K562 (cell line): ENCODE data around the gene CFAP97D2. TPM values are rescaled to one million over a fixed set of nuclear protein-coding genes. Genes with fewer than 3 reads are reported as not detected.

ENCODE experiments used
- ATAC-seq: fragments of 200-7000 bp; cut with Tn5 transposase; 3 replicates; pipeline ENCODE4 v1.9.1; 2020; ENCODE audit warnings: moderate library complexity
- BruUV-seq: library from RNA; stranded (reverse); fragments of 400-500 nt; replicated peaks from 2 replicates; lab custom pipeline; 2021; lab: Mats Ljungman, UMichigan
- CTCF ChIA-PET: fragments of 300-600 bp; formaldehyde crosslinking; extraction: SDS; loops from one replicate; lab custom pipeline; 2021; ENCODE audit warnings: low intra/inter-chr PET ratio; lab: Yijun Ruan, JAX
- POLR2A ChIA-PET: fragments of 300-600, 350-650 bp; sonication (Branson Sonifier 250); formaldehyde crosslinking; extraction: SDS; loops from one replicate; lab custom pipeline; 2021; ENCODE audit warnings: antibody characterized with exemption, inconsistent platforms; lab: Yijun Ruan, JAX
- DNase-seq, 4 experiments: peaks; one replicate each; pipeline versions ENCODE4 v3.0.0 to v3.0.0-alpha.2; 2011 to 2018; ENCODE audit warnings: low spot score in 3 of 4, mixed read lengths in 3 of 4; ENCODE audit errors: extremely low read depth in 1 of 4
- FAIRE-seq: peaks from 2 replicates; lab custom pipeline; 2011; peaks lifted over from hg19 to GRCh38; lab: Jason Lieb, UNC
- H2AFZ ChIP-seq: 2 replicates; pipeline ENCODE4 v1.6.0; 2011; ENCODE audit warnings: low read depth, low read length, control low read depth, inconsistent platforms
- H3K27ac ChIP-seq: fragments of 200-600 bp; 3 replicates; pipeline ENCODE4 v1.8.0; 2011; ENCODE audit warnings: low read depth, mild to moderate bottlenecking, control low read depth, inconsistent platforms, low read length, moderate library complexity, mixed read lengths; ENCODE audit errors: extremely low read depth
- H3K27me3 ChIP-seq, 2 experiments: fragments of 300-600 bp in 1 of 2; 2 replicates in 1 of 2; 3 replicates in 1 of 2; pipeline versions ENCODE4 v1.6.0 to v1.8.0; 2011; ENCODE audit warnings: inconsistent platforms in 2 of 2, low read length in 2 of 2, mild to moderate bottlenecking in 1 of 2, mixed read lengths in 1 of 2, moderate library complexity in 1 of 2; ENCODE audit not compliant: control insufficient read depth in 2 of 2, insufficient read depth in 2 of 2
- H3K36me3 ChIP-seq: fragments of 300-600 bp; 3 replicates; pipeline ENCODE4 v1.8.0; 2011; ENCODE audit warnings: mild to moderate bottlenecking, low read length, inconsistent platforms; ENCODE audit not compliant: control insufficient read depth, insufficient read depth
- H3K4me1 ChIP-seq, 2 experiments: fragments of 200-600 bp in 1 of 2; replicated peaks in 1 of 2; 2 replicates in 1 of 2; 3 replicates in 1 of 2; pipeline versions ENCODE4 v1.5.1 to v1.8.0; 2011; ENCODE audit warnings: inconsistent platforms in 2 of 2, low read length in 2 of 2, mild to moderate bottlenecking in 1 of 2, mixed read lengths in 1 of 2, moderate library complexity in 1 of 2; ENCODE audit not compliant: control insufficient read depth in 2 of 2, insufficient read depth in 2 of 2
- H3K4me2 ChIP-seq: 2 replicates; pipeline ENCODE4 v1.6.1; 2011; ENCODE audit warnings: low read length, control low read depth, inconsistent platforms, mixed read lengths; ENCODE audit not compliant: insufficient read depth
- H3K4me3 ChIP-seq: fragments of 200-600 bp; sonication (generic), shearing (Covaris generic); 2 replicates; pipeline ENCODE4 v1.5.1; 2016; ENCODE audit warnings: control low read depth, inconsistent platforms
- H3K79me2 ChIP-seq: fragments of 200-600 bp; 3 replicates; pipeline ENCODE4 v1.8.0; 2011; ENCODE audit warnings: low read length, inconsistent platforms; ENCODE audit not compliant: control insufficient read depth, insufficient read depth
- H3K9ac ChIP-seq, 2 experiments: 2 replicates each; pipeline versions ENCODE4 v1.6.0 to v1.6.1; 2011; ENCODE audit warnings: low read depth in 2 of 2, low read length in 2 of 2, control low read depth in 1 of 2, inconsistent platforms in 1 of 2, mild to moderate bottlenecking in 1 of 2, mixed read lengths in 1 of 2; ENCODE audit not compliant: insufficient read depth in 1 of 2
- H3K9me1 ChIP-seq: one replicate; pipeline ENCODE4 v1.6.0; 2011; ENCODE audit warnings: inconsistent platforms, mild to moderate bottlenecking, low read length, moderate library complexity; ENCODE audit not compliant: control insufficient read depth, insufficient read depth
- H3K9me3 ChIP-seq: replicated peaks from 2 replicates; pipeline ENCODE4 v1.5.1; 2011; ENCODE audit warnings: low read depth, low read length, inconsistent platforms; ENCODE audit not compliant: control insufficient read depth, insufficient read depth
- H4K20me1 ChIP-seq: replicated peaks from 2 replicates; pipeline ENCODE4 v1.6.1; 2011; ENCODE audit warnings: low read length, inconsistent platforms, mixed read lengths; ENCODE audit not compliant: control insufficient read depth, insufficient read depth
- ADNP ChIP-seq: fragments of 200-800 bp; sonication (Bioruptor generic); IDR thresholded peaks from 2 replicates; pipeline ENCODE4 v1.6.1; 2016; ENCODE audit warnings: missing genetic modification characterization, missing compliant biosample characterization
- ELF4 ChIP-seq: fragments of 450-650 bp; formaldehyde crosslinking; IDR thresholded peaks from 2 replicates; pipeline ENCODE4 v1.4.0; 2022; ENCODE audit warnings: missing genetic modification characterization
- FOXP1 ChIP-seq: sonication (generic); formaldehyde crosslinking; IDR thresholded peaks from 2 replicates; pipeline ENCODE4 v1.8.0; 2022; ENCODE audit warnings: mild to moderate bottlenecking, missing genetic modification reagents
- GABPA ChIP-seq: fragments of 200-800 bp; sonication (Bioruptor generic); conservative IDR thresholded peaks from 2 replicates; pipeline ENCODE4 v1.6.1; 2016; ENCODE audit warnings: low read depth, missing genetic modification characterization, missing compliant biosample characterization
- GABPB2 ChIP-seq: fragments of 250-450 bp; sonication (Bioruptor Pico); conservative IDR thresholded peaks from 2 replicates; pipeline ENCODE4 v1.5.1; 2021; ENCODE audit warnings: mild to moderate bottlenecking
- HDAC2 ChIP-seq: fragments of 450-650 bp; IDR thresholded peaks from 2 replicates; pipeline ENCODE4 v1.6.1; 2016; ENCODE audit warnings: mild to moderate bottlenecking
- HEY1 ChIP-seq: fragments of 250-450 bp; sonication (Bioruptor Pico); IDR thresholded peaks from 2 replicates; pipeline ENCODE4 v1.5.0; 2020; ENCODE audit warnings: mild to moderate bottlenecking, moderate library complexity, borderline replicate concordance
- IRF1 ChIP-seq: sonication (generic); formaldehyde crosslinking; IDR thresholded peaks from 2 replicates; pipeline ENCODE4 v1.8.0; 2022; ENCODE audit warnings: missing genetic modification reagents, mild to moderate bottlenecking, borderline replicate concordance
- KDM2B ChIP-seq: fragments of 250-450 bp; sonication (Bioruptor Pico); IDR thresholded peaks from 2 replicates; pipeline ENCODE4 v1.8.0; 2021; ENCODE audit warnings: mild to moderate bottlenecking, moderate library complexity
- KDM5B ChIP-seq: fragments of 200-600 bp; sonication (generic); IDR thresholded peaks from 2 replicates; pipeline ENCODE4 v1.6.1; 2012; ENCODE audit warnings: low read depth, mild to moderate bottlenecking, moderate library complexity, low read length, control low read depth, inconsistent platforms; ENCODE audit not compliant: insufficient replicate concordance
- MCM2 ChIP-seq: fragments of 450-650 bp; IDR thresholded peaks from 2 replicates; pipeline ENCODE4 v1.6.1; 2017; ENCODE audit warnings: low read depth, mild to moderate bottlenecking
- RCOR1 ChIP-seq, 2 experiments: IDR thresholded peaks; 2 replicates each; pipeline ENCODE4 v1.6.1; 2012; ENCODE audit warnings: low read depth in 2 of 2, low read length in 2 of 2, borderline replicate concordance in 1 of 2, improper control_type of control experiment in 1 of 2
- SETDB1 ChIP-seq: IDR thresholded peaks from one replicate; pipeline ENCODE4 v1.6.1; 2012; ENCODE audit warnings: low read length, control low read depth, inconsistent platforms
- SNAPC5 ChIP-seq: fragments of 250-450 bp; sonication (Bioruptor Pico); IDR thresholded peaks from 2 replicates; pipeline ENCODE4 v1.8.0; 2021; ENCODE audit warnings: moderate library complexity, mild to moderate bottlenecking, inconsistent platforms
- SP1 ChIP-seq: sonication (generic); formaldehyde crosslinking; IDR thresholded peaks from 2 replicates; pipeline ENCODE4 v1.8.1; 2022; ENCODE audit warnings: mild to moderate bottlenecking, missing genetic modification reagents
- TAF9B ChIP-seq: fragments of 450-650 bp; IDR thresholded peaks from 2 replicates; pipeline ENCODE4 v1.6.1; 2018; ENCODE audit warnings: mild to moderate bottlenecking; ENCODE audit not compliant: partially characterized antibody
- TRIM24 ChIP-seq, 2 experiments: fragments of 450-650 bp; IDR thresholded peaks; 2 replicates each; pipeline ENCODE4 v1.6.1; 2016
- ZBTB2 ChIP-seq: fragments of 450-650 bp; IDR thresholded peaks from 2 replicates; pipeline ENCODE4 v1.6.1; 2016; ENCODE audit warnings: antibody characterized with exemption
- ZNF232 ChIP-seq: sonication (generic); formaldehyde crosslinking; IDR thresholded peaks from 2 replicates; pipeline ENCODE4 v1.8.0; 2022; ENCODE audit warnings: mild to moderate bottlenecking, missing genetic modification reagents
- ZNF324 ChIP-seq: fragments of 250-450 bp; sonication (Bioruptor Pico); IDR thresholded peaks from 2 replicates; pipeline ENCODE4 v1.4.0; 2020; ENCODE audit warnings: mild to moderate bottlenecking
- ZNF41 ChIP-seq: fragments of 250-450 bp; sonication (Bioruptor Pico); conservative IDR thresholded peaks from 2 replicates; pipeline ENCODE4 v1.4.0; 2020; ENCODE audit warnings: mild to moderate bottlenecking
- ZNF764 ChIP-seq: fragments of 250-450 bp; sonication (Bioruptor Pico); IDR thresholded peaks from 2 replicates; pipeline ENCODE4 v1.4.0; 2020; ENCODE audit warnings: low read depth, mild to moderate bottlenecking, moderate library complexity
- WGBS: fragments of 100-300 bp; shearing (Covaris generic); methylation state at CpG from one replicate; pipeline ENCODE4 v1.1.6; 2016; ENCODE audit warnings: low coverage, mixed read lengths; ENCODE audit not compliant: insufficient coverage; ENCODE audit errors: missing lambda C conversion rate; 5-methylcytosine and 5-hydroxymethylcytosine counted together
- in situ Hi-C: fragments of 300-500 bp; cut with MboI; formaldehyde crosslinking; loops from 4 replicates; pipeline ENCODE4 v1.15.0; 2018; ENCODE audit warnings: inconsistent platforms, mixed read lengths
- intact Hi-C: fragments of 100-400 bp; cut with micrococcal nuclease; formaldehyde crosslinking; loops from 2 replicates; pipeline ENCODE4 v1.14.2; 2022
- polyA plus RNA-seq, 8 experiments: library from polyadenylated mRNA; depleted of rRNA in 4 of 8; stranded (reverse) in 5 of 8; unstranded in 3 of 8; fragments of >200 nt; fragmentation: Nextera tagmentation in 2 of 8; fragmentation: Illumina TruSeq in 1 of 8; extraction: Ambion mirVana in 2 of 8; extraction: Trizol in 1 of 8; gene quantifications; 2 replicates each; pipeline versions ENCODE4 v1.2.1 to v1.2.3, GENCODE V29; 2011 to 2014; ENCODE audit warnings: inconsistent platforms in 1 of 8, missing spikeins in 1 of 8
- total RNA-seq, 7 experiments: library from RNA; depleted of rRNA in 6 of 7; stranded (reverse); fragments of >200 nt in 6 of 7; fragmentation: Illumina TruSeq in 2 of 7; extraction: Trizol in 2 of 7; gene quantifications; 2 replicates each; pipeline versions ENCODE4 v1.2.1 to v1.2.3, GENCODE V29; 2011 to 2021; ENCODE audit warnings: low replicate concordance in 1 of 7

The CFAP97D2 gene
- total and polyA plus RNA-seq, 9 of the 15 experiments (the other 6 are each of a cell fraction or from before 2014, with no cell fraction given) = not detected

- peak overlapping the region; percentile 80 for H3K27ac ChIP-seq
- no peaks in the 10 kb centered on the region for H3K36me3 ChIP-seq
- peak; percentile 44 for FAIRE-seq
- peak; percentile 37 for ATAC-seq
- CTCF ChIA-PET = no interaction called here
- H3K4me2 ChIP-seq = peak overlapping the region; percentile 91
- intact Hi-C loops = no loop called here
- no peaks in the 10 kb centered on the region for H3K9me3 ChIP-seq
- peak; percentile 42 to 69 (median 58) for DNase-seq
- H3K9ac ChIP-seq = peak overlapping the region; percentile 64 to 96
- in situ Hi-C loops = no loop called here
- peak overlapping the region; percentile 78 for H2AFZ ChIP-seq
- no peaks in the 10 kb centered on the region for H4K20me1 ChIP-seq
- H3K79me2 ChIP-seq = peaks cover 54% of the 10 kb centered on the region
- WGBS = 0% methylated on average over 20 of the region's 95 CpGs
- H3K4me1 ChIP-seq = peaks cover 32 to 68% of the 10 kb centered on the region in 2 experiments
- BruUV-seq = no TSS peak
- H3K27me3 ChIP-seq = no peaks in the 10 kb centered on the region
- peak overlapping the region; percentile 65 for H3K4me3 ChIP-seq
- H3K9me1 ChIP-seq = no peaks in the 10 kb centered on the region
- POLR2A ChIA-PET = interaction anchor here (1.0 to 1.1 kb wide), 2 partner anchors 13 to 91 kb away, joined by 3 to 4 read pairs; no protein-coding TSS in a partner anchor
- no peak for TF ChIP-seq SNAPC5 (CRISPR knock-in tag)
- TF ChIP-seq FOXP1 = no peak
- peak; percentile 88 for TF ChIP-seq ZBTB2
- TF ChIP-seq RCOR1 (IDR thresholded peaks at IDR 0.05; ENCODE audit: borderline replicate concordance in 1 of 2, low read depth in 2 of 2, low read length in 2 of 2) = no peak
- TF ChIP-seq HEY1 = no peak
- TF ChIP-seq KDM5B = no peak
- 0 out of 2 replicates have a peak, but pooled peaks have one; percentile 12 for TF ChIP-seq ZNF232 (CRISPR knock-in tag)
- no peak for TF ChIP-seq ZNF324 (CRISPR knock-in tag)
- TF ChIP-seq MCM2 = no peak
- 0 out of 2 replicates have a peak, but pooled peaks have one; percentile 38 for TF ChIP-seq HDAC2
- no peak for TF ChIP-seq ZNF764 (CRISPR knock-in tag)
- TF ChIP-seq ZNF41 (CRISPR knock-in tag) = no peak
- peak; percentile 6 for TF ChIP-seq TAF9B
- TF ChIP-seq ADNP (tag) = no peak
- no peak for TF ChIP-seq ELF4 (CRISPR knock-in tag)
- TF ChIP-seq GABPA (tag) = no peak
- TF ChIP-seq SETDB1 = no peak
- TF ChIP-seq TRIM24 (IDR thresholded peaks at IDR 0.05) = no peak
- no peak for TF ChIP-seq SP1 (CRISPR knock-in tag)
- TF ChIP-seq KDM2B (CRISPR knock-in tag) = no peak
- TF ChIP-seq IRF1 (CRISPR knock-in tag) = no peak
- TF ChIP-seq GABPB2 (CRISPR knock-in tag) = no peak
Observed at GRCh38 chr13:114131583-114132418, 47.3 kb upstream of the CFAP97D2 start.
